RKO (cell line): ENCODE results near the gene CSRNP3.

ENCODE experiments used
- DNase-seq: peaks from one replicate; pipeline ENCODE4 v3.0.0-alpha.2; 2016; ENCODE audit warnings: low spot score

CSRNP3 gene

DNA sequence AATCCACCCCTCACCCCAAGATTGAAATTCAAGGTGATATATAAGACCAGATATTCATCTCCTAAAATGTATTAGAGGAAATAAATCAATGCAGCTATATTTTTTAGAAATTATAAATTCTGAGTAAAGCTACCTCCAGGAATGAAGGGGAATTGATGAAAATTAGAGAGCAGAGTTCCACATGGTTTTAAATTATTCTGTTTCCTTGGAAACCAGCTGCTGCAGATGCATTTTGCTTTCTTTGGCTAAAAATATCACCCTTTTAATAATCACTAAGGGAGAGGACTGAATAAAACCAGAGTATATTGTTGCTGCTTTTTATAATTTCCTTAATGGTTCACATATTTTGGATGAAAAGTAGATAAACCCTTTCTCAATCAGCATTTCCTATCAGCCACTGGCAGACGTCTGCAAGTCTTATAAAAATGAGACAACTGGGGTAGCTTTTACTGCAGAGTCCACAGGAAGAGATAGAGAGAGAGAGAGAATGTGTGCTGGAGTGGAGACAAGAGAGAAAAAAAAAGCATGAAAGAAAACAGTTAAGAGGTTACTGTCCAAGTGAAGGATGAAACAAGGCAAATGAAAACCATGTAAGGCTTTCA is 2.0 kb downstream of the CSRNP3 start:
- DNase-seq: no peak

DNA sequence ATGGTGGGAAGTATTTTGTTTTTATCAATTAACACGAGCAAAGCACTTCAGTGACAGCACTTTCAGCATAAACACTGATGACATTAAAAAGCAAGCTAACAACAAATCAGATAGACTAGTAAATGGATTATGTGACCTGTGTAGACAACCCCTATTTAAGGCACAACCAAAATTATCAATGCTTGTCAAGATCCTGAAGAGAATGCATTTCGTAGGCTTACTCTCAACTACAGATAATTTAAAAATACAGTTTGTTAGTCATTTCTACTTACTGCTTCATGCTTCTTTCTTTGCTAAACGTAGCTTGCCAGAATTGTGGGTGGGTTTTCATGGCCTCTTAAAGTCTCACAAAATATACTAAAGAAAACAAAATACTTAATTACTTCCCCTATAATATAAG is 3.4 kb downstream of the CSRNP3 start:
- DNase-seq: no peak

DNA sequence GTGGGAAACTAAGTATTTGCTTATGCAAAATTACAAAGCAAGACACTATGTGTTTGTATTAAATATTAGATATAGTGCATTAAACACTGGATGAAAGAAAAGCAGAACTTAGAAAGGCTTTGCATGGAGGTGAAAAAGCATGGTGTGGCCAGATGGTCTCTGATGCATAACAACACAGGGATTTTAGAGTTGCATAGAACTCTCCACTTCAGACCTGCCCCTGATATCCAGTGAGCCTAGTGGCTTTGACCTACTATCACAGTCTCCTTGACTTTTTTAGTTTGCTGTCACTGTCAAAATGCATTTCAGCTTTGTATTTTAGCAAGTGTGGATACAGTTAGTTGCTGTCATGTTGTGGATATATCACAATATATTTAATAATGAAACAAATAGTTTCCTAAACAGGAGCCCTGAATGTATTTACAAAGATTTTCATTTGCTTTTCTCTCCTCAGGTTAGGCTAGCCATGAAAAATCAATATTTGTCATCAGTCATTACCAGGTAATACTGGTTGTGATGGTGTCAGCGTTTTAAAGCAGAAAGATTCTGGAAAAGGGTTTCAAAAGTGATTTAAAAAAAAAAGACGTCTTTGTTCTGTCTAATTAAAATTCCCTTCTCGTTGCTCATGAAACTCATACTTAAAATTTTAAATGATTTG is 5.2 kb downstream of the CSRNP3 start:
- no peak for DNase-seq

- DNase-seq: no peak
Observed at GRCh38 chr2:165475277-165476004, 5.9 kb downstream of the CSRNP3 start.

DNA sequence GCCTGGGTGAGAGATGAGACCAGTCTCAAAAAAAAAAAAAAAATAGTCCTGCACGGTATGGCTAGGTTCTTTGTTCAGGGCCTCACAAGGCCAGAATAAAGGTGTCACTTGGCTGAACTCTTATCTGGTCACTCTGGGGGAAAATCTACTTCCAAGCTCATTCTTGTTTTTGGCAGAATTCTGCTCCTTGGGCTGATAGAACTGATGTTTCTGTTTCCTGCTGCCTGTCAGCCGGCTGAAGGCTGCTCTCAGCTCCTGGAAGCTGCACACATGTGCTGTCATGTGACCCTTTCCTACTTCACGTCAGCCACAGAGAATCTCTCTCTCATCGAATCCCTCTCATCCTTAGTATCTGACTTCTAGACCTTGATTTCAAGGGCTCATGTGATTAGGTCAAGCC is 10.4 kb downstream of the CSRNP3 start:
- DNase-seq: no peak

DNA sequence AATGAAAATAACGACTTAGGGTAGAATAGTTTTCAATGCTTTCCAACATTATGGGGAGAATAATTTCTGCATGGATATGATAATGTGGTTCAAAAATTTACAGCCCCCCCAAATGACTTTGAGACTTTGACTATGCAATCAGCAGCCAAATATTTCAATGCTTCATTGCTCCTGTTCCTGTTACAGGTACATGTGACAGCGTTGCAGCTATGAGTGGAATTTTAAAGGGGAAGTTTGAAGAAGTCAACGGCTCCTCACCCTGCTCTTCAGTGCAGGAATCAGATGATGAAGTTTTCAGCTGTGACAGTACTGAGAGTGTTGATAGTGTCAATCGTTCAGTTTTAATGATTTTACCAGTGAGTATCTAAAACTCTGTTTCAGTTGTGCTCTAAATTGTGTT is 25.1 kb downstream of the CSRNP3 start:
- no peak for DNase-seq

DNA sequence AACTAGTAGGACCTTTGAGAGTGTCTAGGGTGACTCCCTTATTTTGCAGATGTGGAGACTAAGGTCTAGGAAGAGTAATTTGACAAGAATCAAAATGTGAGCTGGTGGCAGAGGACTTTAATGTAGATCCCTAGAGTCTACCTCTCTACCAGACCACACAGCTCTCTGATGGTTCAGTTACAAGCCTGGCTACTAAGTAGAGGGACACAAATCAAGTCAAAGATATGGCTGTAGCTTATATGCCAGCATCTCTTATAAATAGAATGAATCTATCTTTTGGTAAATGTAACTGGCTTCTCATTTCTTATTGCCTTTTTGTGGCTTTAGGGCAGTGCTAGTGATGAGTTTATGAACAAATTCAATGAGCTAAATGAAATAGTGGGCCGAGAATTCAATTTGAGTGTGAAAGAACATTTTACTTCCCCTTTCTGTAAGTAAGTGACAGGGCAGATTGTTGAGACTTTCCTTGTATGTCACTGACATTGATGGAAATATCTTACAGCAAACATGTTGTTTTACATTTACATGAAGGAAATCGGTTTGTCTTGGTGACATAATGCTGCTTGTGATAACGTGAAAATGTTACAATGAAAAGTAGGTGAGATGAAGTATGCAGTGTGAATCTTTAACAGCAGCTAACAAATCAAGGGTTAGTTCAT is 28.3 kb downstream of the CSRNP3 start:
- DNase-seq: no peak

GRCh38 chr2:165499131-165499530 is 29.6 kb downstream of the CSRNP3 start:
- DNase-seq: no peak

DNA sequence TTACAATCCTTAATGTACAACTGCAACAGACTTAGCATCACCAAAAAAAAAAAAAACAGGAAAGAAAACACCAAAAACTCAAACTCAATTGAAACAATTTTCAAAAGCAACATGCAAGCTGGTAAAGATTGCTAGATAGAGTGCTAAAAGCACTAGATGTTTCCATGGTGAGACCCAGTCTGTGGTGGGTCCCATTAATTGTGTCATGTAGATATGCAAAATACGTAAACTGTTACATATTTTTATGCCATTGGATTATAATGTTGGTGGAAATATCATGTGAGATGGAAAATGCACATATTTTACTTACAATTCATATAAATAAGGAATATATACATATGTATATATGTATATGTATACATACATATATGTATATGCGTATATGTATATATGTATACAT is 30.5 kb downstream of the CSRNP3 start:
- no peak for DNase-seq

DNA sequence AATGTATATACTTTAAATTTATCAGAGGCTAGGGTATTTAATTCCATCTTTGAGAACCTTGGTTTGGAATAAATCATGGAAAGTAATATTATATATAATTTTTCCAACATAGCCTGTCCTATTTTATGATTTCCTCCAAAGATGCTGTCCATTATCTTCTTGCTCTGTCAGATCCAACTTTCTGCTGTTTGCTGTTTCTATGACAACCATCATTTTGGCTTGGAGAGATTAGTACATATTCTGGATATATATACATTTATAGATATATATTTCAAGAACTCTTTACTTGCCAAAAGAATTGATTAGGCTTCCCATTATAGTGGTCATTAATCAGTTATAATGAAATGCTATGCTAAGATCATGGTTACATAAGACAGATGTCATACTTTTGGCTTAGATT is 31.3 kb downstream of the CSRNP3 start:
- DNase-seq: no peak

DNA sequence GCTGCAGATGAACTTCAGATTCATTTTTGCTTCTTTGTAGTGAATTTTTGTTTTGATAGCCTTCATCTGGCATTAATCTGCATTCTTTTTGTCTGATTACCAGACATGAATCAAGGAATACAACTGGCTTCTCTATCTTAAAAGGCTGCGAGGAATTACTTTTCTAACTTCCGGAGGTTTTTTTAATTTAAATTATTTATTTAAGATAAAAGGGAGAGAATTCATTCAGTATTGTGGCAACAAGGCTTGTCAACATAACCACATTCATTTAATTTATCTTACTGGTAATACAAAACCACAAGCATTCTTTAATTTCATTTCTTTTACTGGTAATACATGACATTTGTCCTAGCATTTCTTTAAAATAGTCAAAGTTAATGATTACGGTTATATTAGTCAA is 36.0 kb downstream of the CSRNP3 start:
- DNase-seq: no peak

- no peak for DNase-seq
Observed at GRCh38 chr2:165508927-165509326, 39.4 kb downstream of the CSRNP3 start.

DNA sequence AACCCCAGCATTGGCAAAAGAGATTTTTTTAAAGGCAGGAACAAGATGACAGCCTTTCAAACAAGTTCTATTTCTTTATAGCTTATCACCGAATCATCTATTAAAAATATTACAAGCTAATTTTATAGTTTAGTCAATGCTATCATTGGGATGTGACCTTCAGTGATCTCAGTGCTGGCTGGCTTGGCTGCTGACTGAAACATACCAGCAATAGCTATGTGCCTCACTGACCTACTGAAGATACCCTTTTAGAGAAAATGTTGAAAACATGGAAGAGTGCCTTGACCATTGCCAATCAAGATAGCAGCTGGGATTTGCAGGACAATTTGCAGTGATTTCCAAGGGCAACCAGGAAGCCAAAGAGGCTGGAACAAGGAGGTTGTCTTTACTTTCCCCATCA is 44.0 kb downstream of the CSRNP3 start:
- no peak for DNase-seq

GRCh38 chr2:165518611-165519010 is 49.1 kb downstream of the CSRNP3 start:
- DNase-seq: no peak

DNA sequence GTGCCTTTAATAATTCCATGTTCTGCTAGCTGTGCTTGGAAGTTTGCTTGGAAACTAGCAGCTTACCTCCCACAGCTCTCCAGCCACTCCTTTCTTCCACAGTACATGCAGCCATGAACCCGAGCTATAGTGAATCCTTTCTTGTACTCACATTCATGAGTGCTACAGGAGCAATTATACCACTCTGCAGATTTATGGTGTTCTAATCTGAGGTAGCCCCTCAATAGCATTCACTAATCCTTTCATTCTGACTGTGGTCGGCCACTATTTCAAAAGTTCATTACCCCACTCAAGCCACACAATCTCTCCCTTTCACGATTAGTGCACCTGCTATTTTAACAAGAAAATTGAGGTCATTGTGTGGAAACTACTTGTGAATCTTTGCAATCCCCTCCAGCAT is 53.2 kb downstream of the CSRNP3 start:
- DNase-seq: no peak

- no peak for DNase-seq
Observed at GRCh38 chr2:165524720-165525119, 55.2 kb downstream of the CSRNP3 start.

- DNase-seq: no peak
Observed at GRCh38 chr2:165528691-165529090, 59.2 kb downstream of the CSRNP3 start.

DNA sequence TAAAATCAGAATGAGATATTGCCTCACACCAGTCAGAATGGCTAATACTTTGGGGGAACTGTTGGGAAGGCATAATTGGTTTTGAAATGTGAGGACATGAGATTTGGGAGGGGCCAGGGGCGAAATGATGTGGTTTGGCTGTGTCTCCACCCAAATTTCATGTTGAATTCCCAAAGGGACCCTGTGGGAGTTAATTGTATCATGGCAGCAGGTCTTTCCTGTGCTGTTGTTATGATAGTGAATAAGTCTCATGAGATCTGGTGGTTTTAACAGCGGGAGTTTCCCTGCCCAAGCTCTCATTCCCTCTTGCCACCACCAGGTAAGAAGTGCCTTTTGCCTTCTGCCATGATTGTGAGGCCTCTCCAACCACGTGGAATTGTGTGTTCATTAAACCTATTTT is 59.6 kb downstream of the CSRNP3 start:
- no peak for DNase-seq

DNA sequence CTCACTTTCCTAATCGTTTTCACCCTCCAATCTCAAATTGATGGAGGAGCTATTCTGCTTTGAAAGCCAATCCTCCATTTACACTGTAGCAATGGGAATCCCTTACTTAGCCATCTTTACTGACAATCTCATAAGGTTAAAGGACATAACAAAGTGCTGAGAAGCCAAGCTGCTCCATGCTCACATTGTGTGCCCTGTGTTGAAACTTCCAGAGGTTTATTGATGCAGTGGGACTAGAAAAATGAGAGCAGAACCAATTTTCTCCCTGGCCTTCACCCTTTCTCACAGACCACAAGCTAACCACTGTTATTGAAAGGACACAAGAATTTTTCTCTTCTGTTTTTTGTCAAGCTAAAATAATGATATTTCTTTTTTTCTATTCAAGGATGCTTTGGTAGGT is 63.8 kb downstream of the CSRNP3 start:
- no peak for DNase-seq

- DNase-seq: no peak
Observed at GRCh38 chr2:165535471-165535870, 66.0 kb downstream of the CSRNP3 start.

- DNase-seq: no peak
Observed at GRCh38 chr2:165536851-165537499, 67.5 kb downstream of the CSRNP3 start.

- no peak for DNase-seq
Observed at GRCh38 chr2:165539985-165540384, 70.5 kb downstream of the CSRNP3 start.

GRCh38 chr2:165544897-165545296 is 75.4 kb downstream of the CSRNP3 start:
- no peak for DNase-seq
